Dedifferentiated amniotic fluid mesenchymal stem cell (primary cell): ENCODE measurements around the gene MYLK3.

Experiments used
- DNase-seq: peaks from one replicate; pipeline ENCODE4 v3.0.0-alpha.2; 2016; ENCODE audit errors: extremely low spot score

MYLK3 gene

GRCh38 chr16:46757339-46758050, 9.4 kb upstream of the MYLK3 start:
- DNase-seq = no peak

GRCh38 chr16:46756772-46757171, 8.6 kb upstream of the MYLK3 start:
- DNase-seq = no peak

- no peak for DNase-seq
These were observed 4.9 kb upstream of the MYLK3 start for GRCh38 chr16:46753015-46753414.

DNA sequence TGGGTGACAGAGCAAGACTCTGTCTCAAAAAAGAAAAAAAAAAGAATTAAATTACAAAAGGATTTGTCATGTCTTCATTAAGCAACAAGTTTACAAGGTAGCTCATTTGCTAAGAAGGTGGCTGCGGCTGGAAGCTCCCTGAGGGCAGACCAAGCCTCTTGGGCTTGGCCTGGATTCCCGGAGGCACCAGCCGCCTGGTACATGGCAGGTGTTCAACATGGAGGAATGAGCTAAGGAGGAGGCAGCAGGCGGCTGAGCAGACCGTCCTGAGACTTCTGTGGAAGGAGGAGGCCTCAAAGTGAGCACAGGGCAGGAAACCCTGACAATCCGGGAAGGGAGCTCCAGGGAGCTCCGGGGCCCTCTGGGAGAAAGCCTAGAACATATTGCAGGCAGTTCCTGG, 3.2 kb upstream of the MYLK3 start:
- DNase-seq = no peak

- DNase-seq = no peak
These were observed 896 bp upstream of the MYLK3 start for GRCh38 chr16:46748775-46749705.

DNA sequence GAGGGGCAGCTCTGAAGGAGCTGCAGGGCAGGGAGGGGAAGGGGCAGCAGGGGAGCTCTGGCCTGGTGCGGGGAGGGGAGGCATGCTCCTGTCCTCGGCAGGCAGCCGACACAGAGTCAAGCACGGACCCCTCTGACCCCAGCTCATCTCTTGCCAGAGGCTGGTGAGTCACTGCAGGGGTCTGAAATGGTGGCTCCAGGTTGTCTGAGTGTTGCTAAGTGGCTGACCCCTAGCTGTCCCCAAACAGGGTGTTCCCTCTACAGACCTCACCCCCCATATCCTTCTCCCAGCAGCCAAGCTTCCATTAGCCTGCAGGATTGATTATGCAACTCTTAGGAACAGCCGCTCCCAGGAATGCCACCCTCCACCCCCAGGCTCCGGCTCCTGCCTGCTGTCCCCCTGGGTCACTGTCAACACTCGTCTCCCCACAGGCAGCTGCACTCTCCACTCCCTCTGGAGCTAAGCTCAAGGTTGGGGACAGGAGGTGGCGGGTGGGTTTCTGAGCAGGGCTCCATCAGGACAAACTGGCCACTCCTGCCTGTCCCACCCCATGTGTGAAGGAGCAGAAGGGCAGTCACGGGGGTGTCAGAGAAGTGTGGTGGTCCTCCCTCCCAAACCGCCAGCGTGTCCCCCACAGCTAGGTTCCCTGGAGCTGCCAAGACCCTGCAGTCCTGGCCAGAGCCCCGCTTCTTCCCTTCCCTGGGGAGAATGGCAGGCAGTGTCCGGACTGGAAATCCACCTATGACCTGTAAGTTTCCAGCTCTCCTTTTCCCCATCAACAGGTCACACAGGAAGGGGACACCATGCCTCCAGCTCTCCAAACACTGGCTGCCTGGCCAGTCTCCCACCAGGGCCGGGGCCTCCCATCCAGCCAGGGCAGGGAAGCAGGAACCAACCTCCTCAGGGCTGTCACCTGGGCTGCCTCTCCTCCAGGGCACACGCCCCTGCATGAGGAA, 1.0 kb downstream of the MYLK3 start:
- no peak for DNase-seq

GRCh38 chr16:46745617-46746016, 2.5 kb downstream of the MYLK3 start:
- DNase-seq = no peak

GRCh38 chr16:46743232-46743719, 4.9 kb downstream of the MYLK3 start:
- DNase-seq = no peak

DNA sequence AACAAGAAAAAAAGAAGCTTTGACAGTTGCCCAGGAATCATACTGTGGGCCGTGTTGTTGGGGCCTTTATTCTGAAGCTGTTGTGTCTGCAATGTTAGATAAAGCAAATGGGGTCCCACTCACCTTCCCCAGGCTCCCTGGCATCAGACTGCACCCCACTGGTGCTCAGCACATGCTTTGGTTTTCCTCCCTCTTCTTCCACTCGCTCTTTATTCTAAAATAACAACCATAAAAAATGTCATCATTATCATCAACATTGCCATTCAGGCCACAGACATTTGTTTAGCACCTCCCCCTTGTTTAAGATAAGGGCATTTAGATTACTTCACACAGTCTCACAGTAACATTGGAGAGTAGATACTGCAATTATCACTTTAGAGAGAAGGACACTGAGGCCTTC, 8.2 kb downstream of the MYLK3 start:
- no peak for DNase-seq

DNA sequence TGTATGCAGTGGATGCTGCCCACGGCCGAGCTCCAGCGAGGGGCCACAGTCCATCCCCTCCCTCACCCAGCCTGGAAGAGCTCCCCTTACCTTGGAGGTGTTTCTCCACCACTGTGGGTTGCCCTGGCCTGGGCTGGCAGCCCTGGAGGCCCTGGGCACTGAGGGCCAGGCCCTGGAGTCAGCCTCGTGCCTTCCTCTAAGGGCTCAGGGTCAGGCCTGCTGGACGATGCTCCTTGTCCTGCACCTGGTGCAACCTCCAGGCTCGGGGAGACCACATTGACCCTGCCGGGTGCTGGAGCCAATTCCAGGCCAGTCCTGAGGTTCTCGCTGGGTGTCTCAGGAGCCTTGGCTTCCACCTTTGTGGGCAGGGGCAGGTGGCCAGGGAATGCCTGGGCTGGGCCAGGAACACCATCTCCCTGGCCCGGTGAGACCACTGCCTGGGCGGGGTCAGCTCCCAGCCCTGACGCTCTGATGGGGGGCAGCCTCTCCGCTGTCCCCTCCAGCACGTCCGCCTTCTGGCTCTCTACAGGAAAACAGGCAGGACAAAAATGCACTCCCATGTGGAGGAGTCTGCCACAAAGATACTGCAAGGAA, 10.4 kb downstream of the MYLK3 start:
- no peak for DNase-seq

DNA sequence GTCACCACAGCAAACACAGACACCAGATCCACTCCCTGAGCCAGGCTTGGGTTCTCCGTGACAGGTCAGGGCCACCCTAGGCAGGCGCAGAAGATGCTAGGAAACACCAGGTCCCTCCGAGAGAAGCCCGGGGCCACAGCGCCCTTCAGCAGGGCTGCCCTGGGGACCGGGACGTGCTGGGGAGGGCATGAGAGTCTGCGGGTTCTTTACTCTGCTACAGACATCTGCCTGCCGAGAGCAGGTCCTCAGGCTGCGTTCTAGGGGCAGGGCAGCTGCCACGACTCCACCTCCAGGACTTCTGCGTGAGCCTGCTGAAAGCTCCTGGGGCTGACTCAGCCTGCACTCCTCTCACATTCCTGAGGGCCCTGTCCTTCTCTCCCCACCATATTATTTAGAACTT, 11.4 kb downstream of the MYLK3 start:
- DNase-seq = no peak

DNA sequence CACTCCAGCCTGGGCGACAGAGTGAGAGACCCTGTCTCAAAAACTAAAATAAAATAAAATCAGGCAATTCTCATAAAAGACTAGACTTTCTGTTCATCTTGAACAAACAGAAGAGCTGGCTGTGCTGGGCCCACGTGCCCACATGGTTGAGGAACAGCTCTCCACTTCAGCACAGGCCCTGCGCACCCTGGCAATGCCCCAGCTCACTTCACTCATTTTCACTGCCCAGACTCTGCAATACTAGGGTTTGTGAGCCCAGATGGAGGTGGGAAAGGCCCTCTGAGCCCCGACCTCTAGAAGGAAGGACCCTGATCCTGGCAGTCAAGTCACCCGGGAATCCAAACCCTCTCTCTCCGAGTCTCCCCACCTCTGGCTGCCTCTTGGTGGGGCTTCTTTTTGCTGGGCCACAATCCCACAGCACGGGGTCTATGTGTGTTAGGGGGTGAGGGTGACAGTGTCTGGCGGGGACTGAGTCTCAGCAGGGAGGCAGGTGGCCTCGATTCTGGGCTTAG, 14.8 kb downstream of the MYLK3 start:
- no peak for DNase-seq

DNA sequence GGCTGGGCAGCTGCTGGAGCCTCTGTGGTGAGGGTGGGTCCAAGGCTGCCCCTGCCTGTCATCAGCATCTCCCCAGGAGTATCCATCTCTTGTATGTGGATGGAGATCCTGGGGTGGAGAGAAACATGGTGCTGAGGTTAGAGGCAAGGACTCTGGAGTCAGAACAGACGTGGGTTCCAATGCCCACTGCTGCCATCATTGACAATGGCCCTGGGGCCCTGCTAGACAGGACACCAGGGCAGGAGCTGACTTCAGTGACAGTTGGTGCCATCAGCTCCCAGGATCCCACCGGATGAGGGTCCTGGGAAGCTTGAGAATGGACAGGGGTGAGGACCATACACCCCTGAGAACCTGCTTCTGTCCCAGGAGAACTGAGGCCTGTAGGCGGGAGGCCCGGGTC, 15.6 kb downstream of the MYLK3 start:
- DNase-seq = no peak

GRCh38 chr16:46731691-46732555, 16.2 kb downstream of the MYLK3 start:
- no peak for DNase-seq

DNA sequence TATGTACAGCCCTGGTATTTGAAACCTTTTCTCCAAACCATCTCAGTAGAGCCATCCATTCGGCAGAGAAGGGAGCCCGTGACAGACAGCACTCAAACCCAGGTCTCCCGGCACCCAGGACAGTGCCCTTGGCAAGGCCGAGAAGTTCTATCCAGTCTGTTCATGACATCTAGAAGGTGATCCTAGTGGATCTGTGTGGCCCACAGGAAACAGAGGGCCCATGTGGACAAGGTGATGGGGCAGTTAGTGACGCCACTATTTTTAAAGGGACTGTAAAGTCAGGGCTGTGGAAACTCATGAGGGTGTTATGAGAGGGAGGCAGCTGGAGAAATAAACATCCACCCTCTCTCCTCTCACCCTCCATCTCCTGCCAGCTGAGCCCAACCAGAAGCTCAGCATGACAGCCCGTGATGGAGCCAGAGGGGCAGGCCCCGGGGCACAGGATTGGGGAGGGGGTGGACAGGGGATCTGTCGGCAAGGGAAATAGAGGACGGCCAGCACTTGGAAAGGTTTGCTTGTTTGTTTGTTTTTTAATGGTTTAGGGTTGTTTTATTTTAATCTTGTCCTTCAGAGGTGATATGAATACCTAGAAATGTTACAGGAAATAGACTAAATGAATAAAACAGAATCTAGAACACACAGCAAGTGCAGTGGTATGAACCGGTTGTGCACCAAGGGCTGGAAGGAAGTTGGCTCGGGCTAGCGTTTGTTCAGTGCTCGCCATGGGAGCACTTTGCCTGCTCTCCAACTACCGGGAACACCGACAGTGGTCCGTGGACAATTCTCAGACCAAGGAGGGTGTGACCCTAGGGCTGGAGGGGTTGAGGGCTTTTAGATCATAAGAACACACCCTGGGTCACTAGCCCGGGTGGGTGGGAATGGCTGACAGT, 17.1 kb downstream of the MYLK3 start:
- DNase-seq = no peak

GRCh38 chr16:46730126-46730525, 18.0 kb downstream of the MYLK3 start:
- DNase-seq = no peak

DNA sequence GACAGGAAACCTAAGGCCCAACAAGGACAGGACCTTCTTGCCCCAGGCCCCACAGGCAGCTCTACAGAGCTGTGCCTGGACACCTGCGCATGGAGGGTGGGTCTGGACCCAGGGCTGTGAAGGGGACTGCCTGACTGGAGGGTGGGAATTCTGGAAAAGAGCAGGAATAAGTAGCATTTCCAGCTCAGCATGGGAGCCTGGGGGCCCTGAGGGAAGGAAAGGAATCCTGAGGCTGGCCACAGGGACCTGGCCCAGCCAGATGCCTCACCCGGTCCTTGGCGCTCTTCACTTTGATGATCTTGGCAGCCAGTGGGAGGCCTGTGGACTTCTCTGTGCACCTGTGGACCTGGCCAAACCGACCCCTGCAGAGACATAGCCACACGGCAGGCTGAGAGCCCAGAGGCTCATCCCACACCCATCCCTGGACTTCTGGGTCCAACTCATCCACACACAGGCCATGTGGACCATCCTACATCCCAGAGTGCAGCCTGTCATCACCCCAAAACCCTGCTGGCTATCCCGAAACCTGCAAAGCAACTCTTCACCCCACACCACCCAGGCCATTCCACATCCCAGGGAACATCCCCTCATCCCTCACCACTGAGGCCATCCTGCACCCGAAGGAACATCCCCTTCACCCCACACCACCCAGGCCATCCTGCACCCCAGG, 18.7 kb downstream of the MYLK3 start:
- DNase-seq = no peak

GRCh38 chr16:46728806-46729205, 19.3 kb downstream of the MYLK3 start:
- DNase-seq = no peak

DNA sequence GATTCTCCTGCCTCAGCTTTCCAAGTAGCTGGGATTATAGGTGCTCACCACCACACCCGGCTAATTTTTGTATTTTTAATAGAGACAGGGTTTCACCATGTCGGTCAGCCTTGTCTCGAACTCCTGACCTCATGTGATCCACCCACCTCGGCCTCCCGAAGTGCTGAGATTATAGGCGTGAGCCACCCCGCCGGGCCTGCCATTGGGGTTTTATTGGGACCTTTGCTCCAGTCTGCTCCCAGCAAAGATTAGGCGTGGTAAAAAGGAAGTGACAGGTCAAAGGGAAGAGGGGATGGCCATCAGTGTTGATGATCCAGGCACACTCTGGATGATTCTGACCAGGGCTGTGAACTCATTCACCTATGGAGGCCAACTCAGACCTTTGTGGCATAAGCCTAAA, 20.5 kb downstream of the MYLK3 start:
- DNase-seq = no peak
